Hepatocyte (in vitro differentiated cells): ENCODE data around the gene CUL9.

Experiments used
- EZH2 ChIP-seq: fragments of 200-600 bp; sonication (generic); IDR thresholded peaks from 2 replicates; pipeline ENCODE4 v1.6.1; 2016; ENCODE audit warnings: antibody characterized with exemption, mild to moderate bottlenecking, borderline replicate concordance
- TF ChIP-seq, protein P1 (sequence below): fragments of 200-600 bp; sonication (generic); IDR thresholded peaks from 2 replicates; pipeline ENCODE4 v1.5.1; 2016; ENCODE audit warnings: antibody characterized with exemption, mild to moderate bottlenecking; ENCODE audit not compliant: poor library complexity

DNA sequence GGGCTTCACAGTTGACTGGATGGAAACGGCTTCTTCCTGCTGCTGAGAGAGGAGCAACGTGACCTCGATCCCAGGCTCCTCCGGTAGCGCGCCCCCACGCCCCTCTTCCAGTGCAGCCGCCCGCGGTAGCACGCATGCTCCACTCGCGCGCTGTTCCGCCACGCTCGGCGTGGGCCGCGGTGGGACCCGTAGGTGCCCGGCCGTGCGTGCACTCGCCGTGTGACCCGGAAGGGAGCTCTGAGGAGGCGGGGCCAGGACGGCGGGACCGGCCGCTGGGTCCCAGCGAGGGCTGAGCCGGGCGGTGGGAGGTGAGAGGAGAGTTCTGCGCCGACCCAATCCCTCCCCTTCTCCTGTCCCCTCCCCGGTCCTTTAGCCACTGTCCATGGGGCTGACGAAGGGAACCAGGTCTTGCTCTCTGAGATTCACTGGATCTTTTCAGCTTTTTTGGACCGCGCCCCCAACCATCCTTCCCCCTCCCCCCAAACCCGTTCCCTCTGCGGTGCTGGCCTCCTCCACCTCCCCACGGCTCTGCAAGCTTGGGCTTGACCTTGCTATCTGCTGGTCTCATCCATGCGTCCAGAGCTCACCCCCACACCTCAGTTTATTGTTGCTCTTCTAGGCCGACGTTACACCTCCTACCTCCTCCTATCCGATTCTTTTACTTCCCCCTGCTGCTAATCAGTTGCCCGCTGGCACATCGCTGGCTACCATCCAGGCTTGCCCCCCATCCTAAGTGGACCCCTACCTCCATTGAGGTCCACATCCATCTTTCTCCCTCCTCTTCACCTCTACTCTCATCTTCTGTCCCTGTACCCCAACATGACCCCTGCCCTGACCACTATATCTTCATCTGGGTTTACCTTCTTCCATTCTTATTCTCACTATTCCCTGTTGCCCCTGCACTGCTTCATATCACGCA is at the start of gene CUL9:
- TF ChIP-seq, protein P1, sequence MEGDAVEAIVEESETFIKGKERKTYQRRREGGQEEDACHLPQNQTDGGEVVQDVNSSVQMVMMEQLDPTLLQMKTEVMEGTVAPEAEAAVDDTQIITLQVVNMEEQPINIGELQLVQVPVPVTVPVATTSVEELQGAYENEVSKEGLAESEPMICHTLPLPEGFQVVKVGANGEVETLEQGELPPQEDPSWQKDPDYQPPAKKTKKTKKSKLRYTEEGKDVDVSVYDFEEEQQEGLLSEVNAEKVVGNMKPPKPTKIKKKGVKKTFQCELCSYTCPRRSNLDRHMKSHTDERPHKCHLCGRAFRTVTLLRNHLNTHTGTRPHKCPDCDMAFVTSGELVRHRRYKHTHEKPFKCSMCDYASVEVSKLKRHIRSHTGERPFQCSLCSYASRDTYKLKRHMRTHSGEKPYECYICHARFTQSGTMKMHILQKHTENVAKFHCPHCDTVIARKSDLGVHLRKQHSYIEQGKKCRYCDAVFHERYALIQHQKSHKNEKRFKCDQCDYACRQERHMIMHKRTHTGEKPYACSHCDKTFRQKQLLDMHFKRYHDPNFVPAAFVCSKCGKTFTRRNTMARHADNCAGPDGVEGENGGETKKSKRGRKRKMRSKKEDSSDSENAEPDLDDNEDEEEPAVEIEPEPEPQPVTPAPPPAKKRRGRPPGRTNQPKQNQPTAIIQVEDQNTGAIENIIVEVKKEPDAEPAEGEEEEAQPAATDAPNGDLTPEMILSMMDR = no peak
- TF ChIP-seq EZH2 = no peak
